Iris pigment epithelial cell (primary cell): Measurements from ENCODE around the gene DISP3.
A peak's percentile ranks its signal among the peaks of the same experiment; 100 is the strongest.

Source experiments
- DNase-seq: peaks from one replicate; pipeline ENCODE4 v3.0.0-alpha.2; 2011; ENCODE audit warnings: low read depth

Gene DISP3

GRCh38 chr1:11529330-11529729 is 50.4 kb downstream of the DISP3 start:
- no peak for DNase-seq

DNA sequence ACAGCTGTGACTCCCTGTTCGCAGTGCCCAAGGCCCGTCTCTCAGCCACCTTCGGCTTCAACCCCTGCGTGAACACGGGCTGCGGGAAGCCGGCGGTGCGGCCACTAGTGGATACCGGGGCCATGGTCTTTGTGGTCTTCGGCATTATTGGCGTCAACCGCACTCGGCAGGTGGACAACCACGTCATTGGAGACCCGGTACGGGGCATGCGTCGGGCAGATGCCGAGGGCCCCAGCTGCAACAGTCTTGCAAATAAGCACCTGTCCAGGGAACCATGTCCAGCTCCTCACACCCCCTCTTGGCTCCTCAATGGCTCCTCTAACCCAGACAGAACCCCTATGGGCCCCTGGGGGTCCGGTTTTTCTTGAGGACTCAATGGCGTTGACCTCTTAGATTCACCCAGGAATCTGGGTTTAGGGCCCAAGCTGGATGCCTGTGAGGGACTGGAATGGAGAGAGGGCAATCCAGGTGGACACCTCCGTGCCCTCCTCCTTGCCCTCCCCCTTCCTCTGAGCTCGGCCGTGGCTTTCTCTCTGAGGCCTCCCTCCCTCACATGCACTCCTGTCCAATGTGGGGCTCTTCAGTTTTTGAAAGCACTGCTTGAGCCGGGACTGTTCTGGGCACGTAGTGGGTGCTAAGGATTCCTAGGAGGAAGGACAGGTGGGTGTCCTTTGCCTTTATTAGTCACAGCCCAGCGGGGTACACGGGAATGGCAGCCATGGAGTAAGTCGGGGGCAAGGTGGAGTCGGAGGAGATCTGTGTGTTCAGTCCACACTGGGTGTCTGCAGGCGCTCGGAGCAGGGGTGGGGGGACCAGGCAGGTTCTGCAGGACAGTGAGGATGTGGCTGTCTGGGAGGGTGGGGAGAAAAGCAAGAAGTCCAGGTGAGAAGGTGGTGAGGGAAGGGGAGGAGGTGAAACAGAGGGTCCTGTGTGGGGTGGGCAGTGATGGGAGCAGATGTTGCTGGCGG is 51.1 kb downstream of the DISP3 start:
- no peak for DNase-seq

DNA sequence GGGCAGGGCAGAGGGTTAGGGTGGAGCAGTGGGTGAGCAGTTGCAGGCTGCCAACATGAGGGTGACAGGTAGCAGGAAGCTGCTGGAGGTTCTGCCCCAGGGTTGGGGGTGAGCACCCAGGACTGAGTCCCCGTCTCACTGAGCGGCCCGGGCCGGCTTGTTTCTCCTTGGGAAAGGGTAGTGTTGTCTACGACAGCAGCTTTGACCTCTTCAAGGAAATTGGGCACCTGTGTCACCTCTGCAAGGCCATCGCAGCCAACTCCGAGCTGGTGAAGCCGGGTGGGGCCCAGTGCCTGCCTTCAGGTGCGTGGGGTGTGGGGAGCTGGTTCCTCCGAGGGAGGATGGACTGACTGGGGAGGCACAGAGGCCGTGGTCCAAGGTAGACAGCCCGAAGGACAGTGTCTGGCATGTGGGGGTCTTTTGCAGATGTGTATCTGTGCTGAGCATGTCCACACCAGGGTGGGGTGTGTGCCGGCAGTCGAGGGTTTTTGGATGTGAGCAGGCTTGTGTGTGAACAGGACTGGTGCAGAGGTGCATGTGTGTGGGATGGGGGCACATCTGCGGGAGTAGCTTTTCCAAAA is 51.9 kb downstream of the DISP3 start:
- DNase-seq, result no peak

DNA sequence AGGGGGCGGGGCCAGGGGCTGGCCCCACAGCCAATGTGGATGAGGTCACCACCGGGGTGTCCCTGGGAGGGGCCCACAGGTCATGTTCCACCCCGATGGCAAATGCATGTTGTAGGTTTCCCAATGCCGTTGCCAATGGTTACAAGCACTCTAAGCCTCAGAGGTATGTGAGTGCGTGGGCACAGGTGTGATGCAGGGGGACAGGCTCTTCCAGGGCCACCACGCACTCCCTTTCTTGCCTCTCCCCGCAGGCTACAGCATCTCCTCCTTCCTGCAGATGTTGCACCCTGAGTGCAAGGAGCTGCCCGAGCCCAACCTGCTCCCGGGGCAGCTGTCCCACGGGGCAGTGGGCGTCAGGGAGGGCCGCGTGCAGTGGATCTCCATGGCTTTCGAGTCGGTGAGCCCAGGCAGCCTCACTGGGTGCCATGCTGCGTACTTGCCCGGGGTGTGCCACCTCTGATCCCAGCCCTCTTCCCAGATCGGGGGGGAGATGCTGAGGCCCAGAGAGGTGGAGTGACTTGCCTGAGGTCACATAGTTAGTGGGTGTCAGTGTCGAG is 52.4 kb downstream of the DISP3 start:
- no peak for DNase-seq

DNA sequence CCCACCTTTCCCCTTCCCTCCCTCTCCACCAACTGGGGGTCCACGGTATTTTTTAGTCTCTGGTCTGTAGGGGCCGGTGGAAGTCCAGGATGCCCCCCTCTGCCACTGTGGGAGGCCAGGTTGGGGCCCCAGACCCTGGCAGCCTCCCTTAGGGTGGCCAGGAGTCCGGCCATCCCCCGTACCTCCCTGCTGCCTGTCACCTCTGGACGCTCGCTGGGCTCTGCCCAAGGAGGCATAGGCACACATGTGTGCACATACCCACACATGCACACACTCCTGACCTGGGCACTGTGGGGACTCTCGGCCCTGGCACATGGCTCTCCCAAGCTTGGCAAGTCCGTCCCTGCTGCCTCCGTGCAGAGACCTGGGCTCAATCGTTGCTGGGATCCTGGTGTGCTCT is 53.0 kb downstream of the DISP3 start:
- no peak for DNase-seq

DNA sequence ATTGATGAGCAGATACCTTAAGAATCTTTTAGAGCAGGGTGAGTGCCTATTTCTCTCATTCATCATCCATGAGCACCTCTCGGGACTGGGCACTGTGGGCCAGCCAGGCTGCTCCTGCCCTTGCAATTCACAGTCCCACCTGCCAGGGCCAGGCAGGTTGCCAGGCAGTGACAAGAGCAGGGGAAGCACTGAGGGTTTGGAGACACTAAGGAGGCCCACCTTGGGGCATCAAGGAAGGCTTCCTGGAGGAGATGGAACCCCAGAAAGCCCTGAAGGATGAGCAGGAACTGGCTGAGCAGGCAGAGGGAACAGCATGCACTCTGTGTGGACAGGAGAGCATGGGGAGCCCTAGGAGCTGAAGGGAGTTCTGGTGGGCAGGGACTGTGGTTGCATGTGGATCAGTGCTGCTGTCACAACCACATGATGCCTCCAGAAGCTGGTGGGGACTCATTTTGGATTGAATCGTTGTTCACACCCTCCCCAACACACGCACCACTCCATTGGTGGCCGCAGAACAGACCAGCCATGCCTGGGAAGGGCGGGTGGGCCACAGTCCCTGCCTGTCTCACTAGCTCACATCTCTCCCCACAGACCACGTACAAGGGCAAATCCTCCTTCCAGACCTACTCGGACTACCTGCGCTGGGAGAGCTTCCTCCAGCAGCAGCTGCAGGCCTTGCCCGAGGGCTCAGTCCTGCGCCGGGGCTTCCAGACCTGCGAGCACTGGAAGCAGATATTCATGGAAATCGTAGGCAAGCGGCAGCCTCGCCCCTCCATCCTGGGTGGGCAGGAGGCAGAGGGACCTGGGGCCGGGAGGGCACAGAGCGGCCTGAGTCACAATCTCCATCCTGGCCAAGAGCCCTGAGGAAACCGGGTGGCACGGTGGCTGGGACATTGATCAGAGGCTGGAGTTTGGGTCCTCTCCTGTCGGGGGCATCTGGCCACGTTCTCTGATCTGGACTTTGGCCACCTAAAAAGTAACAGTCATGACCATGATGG is 55.1 kb downstream of the DISP3 start:
- DNase-seq, result no peak

DNA sequence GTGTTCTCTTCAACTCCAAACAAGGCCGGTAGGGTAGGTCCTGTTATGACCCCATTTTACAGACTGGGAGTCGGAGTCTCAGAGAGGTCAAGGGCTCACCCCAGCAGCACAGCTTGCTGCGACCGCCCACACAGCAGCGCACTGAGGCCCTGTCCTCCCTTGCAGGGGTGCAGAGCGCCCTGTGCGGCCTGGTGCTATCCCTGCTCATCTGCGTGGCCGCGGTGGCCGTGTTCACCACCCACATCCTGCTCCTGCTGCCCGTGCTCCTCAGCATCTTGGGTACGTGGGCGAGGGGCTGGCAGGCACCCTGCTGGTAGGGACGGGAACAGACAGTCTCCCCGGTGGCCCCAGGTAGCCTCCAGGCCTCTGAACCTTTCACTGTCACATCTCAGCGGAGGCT is 55.9 kb downstream of the DISP3 start:
- DNase-seq, result no peak

DNA sequence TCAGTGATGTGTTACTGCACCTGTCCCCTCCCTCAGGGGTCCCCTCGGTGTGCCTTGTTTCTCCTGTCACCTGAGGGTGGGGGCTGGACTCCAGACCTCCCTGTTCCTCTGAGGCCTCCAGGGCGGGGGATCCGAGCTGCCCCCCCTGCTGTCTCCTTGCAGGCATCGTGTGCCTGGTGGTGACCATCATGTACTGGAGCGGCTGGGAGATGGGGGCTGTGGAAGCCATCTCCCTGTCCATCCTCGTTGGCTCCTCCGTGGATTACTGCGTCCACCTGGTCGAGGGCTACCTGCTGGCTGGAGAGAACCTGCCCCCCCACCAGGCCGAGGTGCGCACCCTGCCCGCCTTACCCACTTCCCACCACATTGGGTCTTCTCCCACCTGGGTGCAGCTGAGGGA is 56.4 kb downstream of the DISP3 start:
- no peak for DNase-seq

DNA sequence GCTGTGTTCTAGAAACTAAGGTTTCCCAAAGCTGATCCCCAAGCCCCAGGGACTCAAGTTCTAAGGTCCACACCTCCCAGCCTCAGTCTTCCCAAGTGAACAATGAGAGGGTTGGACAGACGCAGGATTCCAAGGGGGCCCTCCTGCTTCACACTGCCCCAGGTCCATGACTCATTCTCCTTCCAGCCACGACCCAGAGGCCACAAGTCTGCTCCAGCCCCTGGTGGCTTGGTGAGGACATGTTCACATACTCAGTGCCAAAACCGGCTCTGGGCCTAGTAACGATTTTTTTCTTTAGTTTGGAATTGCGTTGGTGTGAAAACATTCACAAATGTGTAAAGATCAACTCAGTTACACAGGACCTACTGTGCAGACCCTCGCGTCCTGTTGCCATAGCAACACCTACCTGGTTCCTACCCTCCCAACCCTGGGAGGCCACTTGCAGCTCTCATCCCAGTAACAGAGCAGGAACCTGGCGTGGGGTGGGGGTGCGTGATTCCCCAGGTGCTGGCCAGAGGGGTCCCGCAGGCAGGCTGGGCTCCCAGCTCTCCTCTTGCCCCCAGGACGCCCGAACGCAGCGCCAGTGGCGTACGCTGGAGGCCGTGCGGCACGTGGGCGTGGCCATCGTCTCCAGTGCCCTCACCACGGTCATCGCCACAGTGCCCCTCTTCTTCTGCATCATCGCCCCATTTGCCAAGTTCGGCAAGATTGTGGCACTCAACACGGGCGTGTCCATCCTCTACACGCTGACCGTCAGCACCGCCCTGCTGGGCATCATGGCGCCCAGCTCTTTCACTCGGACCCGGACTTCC is 57.0 kb downstream of the DISP3 start:
- DNase-seq, result peak; percentile 6

DNA sequence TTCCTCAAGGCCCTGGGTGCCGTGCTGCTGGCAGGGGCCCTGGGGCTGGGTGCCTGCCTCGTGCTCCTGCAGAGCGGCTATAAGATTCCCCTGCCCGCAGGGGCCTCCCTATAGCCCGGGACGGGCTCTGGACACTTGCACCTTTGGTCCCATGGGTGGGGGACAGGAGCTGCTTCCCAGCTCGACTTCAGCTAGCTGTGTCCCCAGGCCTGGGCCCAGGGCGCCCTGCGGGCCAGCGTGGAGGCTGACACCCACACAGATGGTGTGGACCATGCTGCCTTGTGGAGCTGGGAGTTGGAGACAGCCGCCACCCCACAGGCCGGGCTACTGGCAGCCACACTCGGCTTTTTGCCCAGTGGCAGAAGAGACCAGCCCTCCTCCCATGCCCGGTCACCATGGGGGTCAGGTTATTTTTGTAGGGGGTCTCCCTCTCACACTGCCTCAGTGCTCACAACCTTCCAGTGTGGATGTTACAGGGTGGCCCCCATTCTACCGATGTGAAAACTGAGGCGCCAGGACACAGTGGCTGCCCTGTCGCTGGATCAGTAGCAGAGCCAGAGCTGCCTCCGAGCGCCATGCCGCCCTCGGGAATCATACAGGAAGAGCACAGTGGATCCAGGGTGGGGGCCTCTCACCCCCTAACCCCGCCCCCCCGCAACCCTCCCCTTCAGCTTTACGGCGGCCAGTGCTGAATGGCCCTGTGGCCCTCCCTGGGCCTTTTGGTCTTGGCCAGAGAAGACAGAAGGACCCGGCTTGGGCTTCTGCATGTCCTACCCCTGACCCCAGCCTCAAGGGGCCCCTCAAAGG is 57.8 kb downstream of the DISP3 start:
- DNase-seq, result no peak

DNA sequence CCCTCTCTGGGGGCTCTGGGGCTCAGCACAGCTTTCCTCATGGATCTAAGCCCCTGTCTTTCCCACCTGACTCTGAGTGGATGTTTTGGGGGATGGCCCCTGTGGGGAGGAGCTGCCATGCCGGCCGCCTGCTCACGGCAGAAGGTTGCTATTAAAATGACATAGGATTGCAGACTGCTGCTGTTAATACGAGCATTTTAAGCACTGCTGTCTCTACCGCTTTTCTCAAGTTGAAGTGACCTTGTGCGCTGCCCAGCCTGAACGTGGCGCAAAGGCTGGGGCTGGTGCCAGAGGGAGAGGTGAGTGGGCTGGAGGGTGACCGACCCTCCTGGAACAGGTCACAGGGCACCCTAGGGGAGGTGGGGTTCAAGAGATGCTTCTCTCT is 58.4 kb downstream of the DISP3 start:
- DNase-seq, result no peak

DNA sequence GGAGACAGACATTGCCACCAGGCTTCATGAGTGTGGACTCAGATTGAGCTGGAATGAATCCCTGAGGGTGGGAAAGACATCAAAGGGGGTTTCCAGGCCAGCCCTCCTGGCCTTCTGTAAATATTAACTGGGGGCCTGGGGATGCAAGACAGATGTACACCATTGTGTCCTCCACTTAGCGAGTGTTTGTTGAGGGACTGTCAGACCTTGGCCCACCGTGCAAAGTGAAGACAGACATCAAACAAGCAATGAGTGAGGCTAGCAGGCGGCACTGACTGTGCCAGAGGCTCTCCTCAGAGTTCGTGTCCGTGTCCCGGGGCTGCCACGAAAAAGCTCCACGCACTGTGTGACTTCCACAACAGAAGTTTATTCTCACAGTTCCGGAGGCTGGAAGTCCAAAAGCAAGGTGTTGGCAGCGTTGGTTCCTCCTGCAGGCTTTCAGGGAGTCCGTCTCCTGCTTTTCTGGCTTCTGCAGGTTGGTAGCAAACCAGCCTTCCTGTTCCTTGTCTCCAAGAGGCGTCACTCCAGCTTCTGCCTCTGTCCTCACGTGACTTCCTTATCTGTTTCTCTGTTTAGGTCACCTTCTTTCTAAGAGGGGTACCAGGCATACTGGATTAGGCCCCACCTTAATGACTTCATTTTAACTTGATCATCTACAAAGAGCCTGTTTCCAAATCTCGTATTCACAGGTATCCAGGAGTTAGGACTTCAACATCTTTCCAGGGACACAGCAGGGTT is 59.1 kb downstream of the DISP3 start:
- DNase-seq, result no peak

- DNase-seq, result no peak
These were observed 59.9 kb downstream of the DISP3 start for GRCh38 chr1:11538886-11539285.

DNA sequence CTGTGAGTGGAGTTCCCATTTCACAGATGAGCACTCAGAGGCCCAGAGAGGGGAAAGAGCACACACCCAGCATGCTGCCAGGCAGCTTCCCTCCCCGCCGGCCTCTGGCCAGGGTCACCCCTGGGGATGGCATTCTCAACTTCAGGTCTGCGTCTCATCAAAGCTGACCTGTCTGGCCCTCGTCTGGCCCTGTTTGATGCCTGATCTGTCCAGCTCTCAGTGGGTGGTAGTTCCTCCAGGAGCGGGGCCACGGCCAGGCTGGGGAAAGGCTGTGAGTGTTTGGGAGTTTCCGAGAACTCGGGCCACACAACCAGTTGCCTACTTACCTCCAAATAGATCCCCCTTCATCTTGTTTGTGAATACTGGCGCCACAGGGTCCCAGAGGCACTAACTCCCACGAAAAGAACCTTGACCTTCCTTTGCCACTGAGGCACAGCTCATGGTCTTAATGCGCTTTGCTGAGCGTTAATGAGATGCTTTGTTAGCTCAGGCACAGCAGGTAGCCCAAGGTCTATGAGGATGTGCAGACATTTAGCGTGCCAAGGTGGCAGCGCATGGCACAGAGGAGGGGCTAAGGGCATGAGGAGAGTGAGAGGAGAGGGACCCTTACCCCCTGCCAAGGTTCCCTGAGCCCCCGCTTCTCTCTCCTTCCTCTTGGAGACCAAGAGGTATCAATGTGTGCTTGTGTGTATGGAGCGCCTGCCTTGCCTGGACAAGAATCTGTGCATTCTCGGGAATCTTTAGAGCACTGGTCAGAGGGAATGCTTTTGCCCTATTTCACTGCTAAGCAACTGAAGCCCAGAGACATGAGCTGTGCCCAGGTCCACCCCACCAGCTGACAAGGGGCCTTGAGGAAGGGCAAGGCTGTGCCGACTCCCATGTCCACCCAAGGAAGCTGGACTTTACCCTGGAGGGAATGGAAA is 61.2 kb downstream of the DISP3 start:
- DNase-seq, result no peak

- no peak for DNase-seq
These were observed 61.8 kb downstream of the DISP3 start for GRCh38 chr1:11540773-11541160.

DNA sequence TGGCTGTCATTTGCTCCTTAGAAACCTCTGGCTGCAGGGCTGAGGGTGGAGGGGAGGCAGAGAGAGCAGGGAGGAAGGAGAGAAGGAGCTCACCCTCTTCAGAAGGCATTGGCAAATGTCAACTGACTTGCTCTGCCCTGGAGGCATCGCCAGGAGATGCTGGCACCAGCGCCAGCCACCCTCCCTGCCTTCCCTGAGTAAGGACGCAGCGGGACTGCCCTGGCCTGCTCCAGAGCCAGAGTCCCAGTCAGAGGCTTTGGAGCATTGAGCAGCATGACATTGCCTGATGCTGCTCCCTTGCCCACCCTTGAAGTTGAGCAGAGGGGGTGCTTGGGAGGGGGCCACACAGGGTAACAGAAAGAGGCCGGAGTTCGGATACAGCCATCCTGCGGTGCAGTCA is 62.3 kb downstream of the DISP3 start:
- no peak for DNase-seq

DNA sequence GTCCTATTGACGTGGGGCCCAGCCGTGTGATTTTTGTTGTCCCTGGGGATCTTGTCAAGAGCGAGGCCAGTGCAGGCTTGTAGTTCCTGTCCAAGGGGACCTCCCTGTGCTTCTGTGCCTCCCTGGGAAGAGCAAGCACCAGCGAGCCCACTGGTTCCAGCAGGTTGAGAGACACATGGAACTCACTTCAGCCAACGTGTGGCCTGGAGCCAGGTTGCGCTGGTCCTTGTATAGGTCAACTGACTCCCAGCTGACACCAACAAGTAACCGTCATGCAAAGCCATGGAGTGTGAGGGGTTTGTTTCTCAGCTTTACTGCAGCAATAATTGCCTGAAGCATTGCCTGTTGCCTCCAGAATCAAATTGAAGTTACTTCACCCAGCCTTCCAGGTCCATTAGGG is 63.0 kb downstream of the DISP3 start:
- no peak for DNase-seq

DNA sequence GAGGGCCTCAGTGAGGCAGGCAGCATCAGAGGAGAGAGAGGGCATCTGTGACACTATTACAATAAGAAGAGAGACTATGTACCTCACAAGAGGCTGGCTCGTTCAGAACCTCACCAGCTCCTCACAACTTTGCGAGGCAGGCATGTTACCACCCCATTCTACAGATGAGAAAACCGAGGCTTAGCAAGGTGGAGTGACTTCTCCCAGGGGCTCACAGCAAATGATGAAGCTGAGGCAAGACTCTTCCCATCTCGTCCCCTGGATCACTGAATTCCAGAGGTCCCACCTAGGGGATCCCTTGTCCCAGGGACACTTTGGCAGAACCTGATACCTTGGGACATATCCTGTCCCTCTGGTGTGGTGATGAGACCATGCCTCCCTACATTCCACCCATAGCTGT is 64.4 kb downstream of the DISP3 start:
- no peak for DNase-seq

DNA sequence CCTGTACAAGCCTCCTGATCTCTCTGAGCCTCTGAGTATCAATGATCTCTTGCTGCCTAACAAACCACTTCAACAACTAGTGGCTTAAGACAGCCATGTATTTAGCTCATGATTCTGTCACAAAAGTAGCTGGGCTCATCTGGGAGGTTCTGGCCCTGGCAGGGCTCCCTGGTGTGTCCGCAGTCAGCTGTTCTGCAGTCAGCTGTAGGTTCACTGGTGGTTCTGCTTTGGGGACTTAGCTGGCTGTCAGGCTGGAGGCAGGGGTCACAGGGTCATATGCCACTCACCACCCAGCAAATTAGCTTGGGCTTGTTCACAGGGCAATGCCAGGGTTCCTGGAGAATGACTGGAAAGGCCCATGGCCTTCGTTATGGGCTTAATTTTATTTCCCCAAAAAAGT is 64.8 kb downstream of the DISP3 start:
- no peak for DNase-seq
